ENCODE data around the gene SETDB1.

The SETDB1 gene

DNA sequence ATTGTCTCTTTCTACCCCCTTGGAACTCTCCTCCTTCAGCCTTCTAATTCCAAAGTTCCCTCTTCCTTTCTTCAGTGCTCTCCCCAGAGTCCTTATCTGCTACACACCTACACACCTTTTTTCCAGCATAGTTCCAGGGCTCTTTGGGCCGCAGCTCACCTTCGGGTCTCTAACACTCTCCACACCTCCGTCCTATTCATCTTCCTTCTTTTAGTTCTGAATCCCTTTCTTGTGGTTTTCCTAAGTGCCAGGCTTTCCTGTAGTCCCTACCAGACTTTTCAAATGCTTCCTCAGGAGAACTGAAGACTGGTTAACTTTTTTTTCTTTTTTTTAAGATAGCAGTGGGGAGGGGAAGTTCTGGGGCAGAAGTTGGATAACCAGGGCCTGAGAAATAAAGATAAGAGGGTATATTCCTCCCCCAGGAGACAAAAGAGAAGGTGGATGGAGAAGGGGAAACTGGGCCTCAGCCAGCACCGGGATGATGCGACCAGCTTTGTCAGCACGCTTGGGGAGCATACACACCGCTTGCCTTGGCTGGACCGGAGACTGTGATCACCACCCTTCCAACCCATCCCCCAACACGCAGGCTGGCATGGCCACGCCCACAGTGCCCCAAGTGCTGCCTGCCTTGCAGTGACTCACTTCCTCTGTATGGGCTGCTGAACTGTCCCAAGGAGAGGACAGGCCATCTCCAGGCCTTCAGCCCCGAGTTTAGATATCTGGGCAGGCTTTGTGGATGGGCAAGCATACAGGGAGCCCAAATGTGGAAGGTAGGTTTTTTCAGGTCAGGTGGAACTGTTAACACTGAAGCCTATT, 50.9 kb downstream of the SETDB1 start:
- Histone ChIP-seq H3K9me3 (ENCODE audit: control insufficient read depth, insufficient read depth, low read depth, low read length) (no peaks in the 10 kb centered on the region), H3K36me3 (ENCODE audit: control insufficient read depth in 2 of 2, insufficient read depth in 1 of 2, low read length in 2 of 2) (peaks cover 0 to 3% of the 10 kb centered on the region in 2 experiments; a peak in 1 of 3 replicates), H3K4me3 (ENCODE audit: low read depth, low read length) (no peak overlapping the region), H3K4me1 (ENCODE audit: control insufficient read depth, insufficient read depth, low read length) (peaks cover 15% of the 10 kb centered on the region), H3K27ac (ENCODE audit: extremely low read depth, low read depth, low read length) (peak overlapping the region; percentile 20; the same call in 1 of the 2 replicates)
- ChIA-PET CTCF (interaction anchor here (0.9 to 7.2 kb wide), 7 partner anchors 9 to 83 kb away, joined by 3 to 65 read pairs (median 7); partner anchors contain the start of genes MINDY1 and MLLT11), POLR2A (interaction anchor here (0.9 to 1.3 kb wide), 2 partner anchors 9 to 29 kb away, joined by 4 to 6 read pairs; partner anchors contain the start of gene MINDY1)
- TF ChIP-seq PRDM2 (tag by site-specific recombination; IDR thresholded peaks at IDR 0.05; ENCODE audit: borderline replicate concordance): no peak
- peak; percentile 70 for TF ChIP-seq SP3 (tag by site-specific recombination; IDR thresholded peaks at IDR 0.05)
- TF ChIP-seq ZNF600 (tag by site-specific recombination; IDR thresholded peaks at IDR 0.05): peak; percentile 85
- no peak for TF ChIP-seq MEIS1 (CRISPR knock-in tag; IDR thresholded peaks at IDR 0.05; ENCODE audit: borderline replicate concordance)
- TF ChIP-seq HOXA7 (CRISPR knock-in tag; IDR thresholded peaks at IDR 0.05; ENCODE audit: borderline replicate concordance): no peak
- TF ChIP-seq GLIS2 (tag by site-specific recombination; IDR thresholded peaks at IDR 0.05): peak; percentile 80
- no peak for TF ChIP-seq ZNF292 (tag by site-specific recombination; IDR thresholded peaks at IDR 0.05; ENCODE audit: borderline replicate concordance, low read depth)
- peak; percentile 88 for TF ChIP-seq KLF9 (tag by site-specific recombination; IDR thresholded peaks at IDR 0.05; ENCODE audit: low read depth)
- TF ChIP-seq SP2 (tag by site-specific recombination; IDR thresholded peaks at IDR 0.05): peak; percentile 43
- 0 out of 2 replicates have a peak, but pooled peaks have one; percentile 18 for TF ChIP-seq ZNF2 (tag by site-specific recombination; IDR thresholded peaks at IDR 0.05)
- TF ChIP-seq ZXDB (tag by site-specific recombination; IDR thresholded peaks at IDR 0.05): peak; percentile 57; the same call in 1 of the 2 replicates
- TF ChIP-seq, protein P1, sequence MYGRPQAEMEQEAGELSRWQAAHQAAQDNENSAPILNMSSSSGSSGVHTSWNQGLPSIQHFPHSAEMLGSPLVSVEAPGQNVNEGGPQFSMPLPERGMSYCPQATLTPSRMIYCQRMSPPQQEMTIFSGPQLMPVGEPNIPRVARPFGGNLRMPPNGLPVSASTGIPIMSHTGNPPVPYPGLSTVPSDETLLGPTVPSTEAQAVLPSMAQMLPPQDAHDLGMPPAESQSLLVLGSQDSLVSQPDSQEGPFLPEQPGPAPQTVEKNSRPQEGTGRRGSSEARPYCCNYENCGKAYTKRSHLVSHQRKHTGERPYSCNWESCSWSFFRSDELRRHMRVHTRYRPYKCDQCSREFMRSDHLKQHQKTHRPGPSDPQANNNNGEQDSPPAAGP (tag by site-specific recombination; IDR thresholded peaks at IDR 0.05): peak; percentile 77; the same call in 1 of the 2 replicates
- peak; percentile 86 for TF ChIP-seq ZBTB17 (tag by site-specific recombination; IDR thresholded peaks at IDR 0.05)
- peak; percentile 57 for TF ChIP-seq KLF1 (tag by site-specific recombination; IDR thresholded peaks at IDR 0.05)
- peak; percentile 65; the same call in 1 of the 2 replicates for TF ChIP-seq ZNF24 (tag by site-specific recombination; IDR thresholded peaks at IDR 0.05)
- peak; percentile 72 for TF ChIP-seq ZEB2 (tag by site-specific recombination; IDR thresholded peaks at IDR 0.05)
- TF ChIP-seq ZNF302 (tag by site-specific recombination; IDR thresholded peaks at IDR 0.05; ENCODE audit: low read depth): 0 out of 2 replicates have a peak, but pooled peaks have one; percentile 38
- TF ChIP-seq, protein P2, sequence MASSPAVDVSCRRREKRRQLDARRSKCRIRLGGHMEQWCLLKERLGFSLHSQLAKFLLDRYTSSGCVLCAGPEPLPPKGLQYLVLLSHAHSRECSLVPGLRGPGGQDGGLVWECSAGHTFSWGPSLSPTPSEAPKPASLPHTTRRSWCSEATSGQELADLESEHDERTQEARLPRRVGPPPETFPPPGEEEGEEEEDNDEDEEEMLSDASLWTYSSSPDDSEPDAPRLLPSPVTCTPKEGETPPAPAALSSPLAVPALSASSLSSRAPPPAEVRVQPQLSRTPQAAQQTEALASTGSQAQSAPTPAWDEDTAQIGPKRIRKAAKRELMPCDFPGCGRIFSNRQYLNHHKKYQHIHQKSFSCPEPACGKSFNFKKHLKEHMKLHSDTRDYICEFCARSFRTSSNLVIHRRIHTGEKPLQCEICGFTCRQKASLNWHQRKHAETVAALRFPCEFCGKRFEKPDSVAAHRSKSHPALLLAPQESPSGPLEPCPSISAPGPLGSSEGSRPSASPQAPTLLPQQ (tag by site-specific recombination; IDR thresholded peaks at IDR 0.05): peak; percentile 44; the same call in 1 of the 2 replicates
- TF ChIP-seq, protein P3, sequence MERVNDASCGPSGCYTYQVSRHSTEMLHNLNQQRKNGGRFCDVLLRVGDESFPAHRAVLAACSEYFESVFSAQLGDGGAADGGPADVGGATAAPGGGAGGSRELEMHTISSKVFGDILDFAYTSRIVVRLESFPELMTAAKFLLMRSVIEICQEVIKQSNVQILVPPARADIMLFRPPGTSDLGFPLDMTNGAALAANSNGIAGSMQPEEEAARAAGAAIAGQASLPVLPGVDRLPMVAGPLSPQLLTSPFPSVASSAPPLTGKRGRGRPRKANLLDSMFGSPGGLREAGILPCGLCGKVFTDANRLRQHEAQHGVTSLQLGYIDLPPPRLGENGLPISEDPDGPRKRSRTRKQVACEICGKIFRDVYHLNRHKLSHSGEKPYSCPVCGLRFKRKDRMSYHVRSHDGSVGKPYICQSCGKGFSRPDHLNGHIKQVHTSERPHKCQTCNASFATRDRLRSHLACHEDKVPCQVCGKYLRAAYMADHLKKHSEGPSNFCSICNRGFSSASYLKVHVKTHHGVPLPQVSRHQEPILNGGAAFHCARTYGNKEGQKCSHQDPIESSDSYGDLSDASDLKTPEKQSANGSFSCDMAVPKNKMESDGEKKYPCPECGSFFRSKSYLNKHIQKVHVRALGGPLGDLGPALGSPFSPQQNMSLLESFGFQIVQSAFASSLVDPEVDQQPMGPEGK (tag by site-specific recombination; IDR thresholded peaks at IDR 0.05): peak; percentile 51; the same call in 1 of the 2 replicates
- TF ChIP-seq KLF8 (tag by site-specific recombination; IDR thresholded peaks at IDR 0.05): 0 out of 2 replicates have a peak, but pooled peaks have one; percentile 43
- TF ChIP-seq PRDM10 (tag by site-specific recombination; IDR thresholded peaks at IDR 0.05): peak; percentile 69
- 0 out of 2 replicates have a peak, but pooled peaks have one; percentile 14 for TF ChIP-seq BCL11A (tag by site-specific recombination; IDR thresholded peaks at IDR 0.05; ENCODE audit: low read depth)

Measured in HEK293 (cell line).